Measurements from ENCODE around the gene XPO5. TPM values are rescaled to one million over a fixed set of nuclear protein-coding genes. Genes with fewer than 3 reads are reported as not detected.

XPO5 gene
- total and polyA plus RNA-seq, 9 of the 15 experiments (the other 6 are each of a cell fraction or from before 2014, with no cell fraction given) = 36.0 to 170 (median 99.1) TPM

DNA sequence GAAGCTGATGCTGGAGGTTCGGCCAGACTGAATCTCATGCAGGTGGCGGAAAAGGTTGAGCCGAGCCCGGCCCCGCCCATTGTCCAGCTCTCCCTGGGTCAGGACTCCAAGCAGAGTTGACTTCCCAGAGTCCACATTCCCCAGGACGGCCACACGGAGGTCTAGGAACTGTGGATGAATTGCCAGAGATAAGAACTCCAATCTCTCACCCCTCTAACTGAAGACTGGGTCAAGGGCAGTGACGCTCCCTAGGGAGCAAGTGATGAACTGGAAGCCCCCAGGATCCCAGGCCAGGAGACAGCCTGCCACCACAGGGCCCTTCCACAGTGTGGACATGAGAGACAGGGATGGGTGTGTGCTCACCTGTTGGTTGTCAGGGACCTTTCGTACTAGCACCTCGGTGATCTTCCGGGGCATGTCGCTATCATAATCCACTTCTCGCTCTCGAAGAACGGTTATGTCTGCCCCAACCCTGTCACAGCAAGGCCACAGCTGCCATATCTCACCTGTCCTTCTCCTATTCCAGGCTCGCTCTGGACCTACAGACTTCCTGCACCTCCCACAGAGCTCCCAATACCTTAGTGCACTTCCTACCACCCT is 49.7 kb upstream of the XPO5 start (continued):
- TF ChIP-seq, protein P1, sequence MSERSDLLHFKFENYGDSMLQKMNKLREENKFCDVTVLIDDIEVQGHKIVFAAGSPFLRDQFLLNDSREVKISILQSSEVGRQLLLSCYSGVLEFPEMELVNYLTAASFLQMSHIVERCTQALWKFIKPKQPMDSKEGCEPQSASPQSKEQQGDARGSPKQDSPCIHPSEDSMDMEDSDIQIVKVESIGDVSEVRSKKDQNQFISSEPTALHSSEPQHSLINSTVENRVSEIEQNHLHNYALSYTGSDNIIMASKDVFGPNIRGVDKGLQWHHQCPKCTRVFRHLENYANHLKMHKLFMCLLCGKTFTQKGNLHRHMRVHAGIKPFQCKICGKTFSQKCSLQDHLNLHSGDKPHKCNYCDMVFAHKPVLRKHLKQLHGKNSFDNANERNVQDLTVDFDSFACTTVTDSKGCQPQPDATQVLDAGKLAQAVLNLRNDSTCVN (CRISPR knock-in tag; IDR thresholded peaks at IDR 0.05) = 0 out of 2 replicates have a peak, but pooled peaks have one; percentile 76
- TF ChIP-seq, protein P2, sequence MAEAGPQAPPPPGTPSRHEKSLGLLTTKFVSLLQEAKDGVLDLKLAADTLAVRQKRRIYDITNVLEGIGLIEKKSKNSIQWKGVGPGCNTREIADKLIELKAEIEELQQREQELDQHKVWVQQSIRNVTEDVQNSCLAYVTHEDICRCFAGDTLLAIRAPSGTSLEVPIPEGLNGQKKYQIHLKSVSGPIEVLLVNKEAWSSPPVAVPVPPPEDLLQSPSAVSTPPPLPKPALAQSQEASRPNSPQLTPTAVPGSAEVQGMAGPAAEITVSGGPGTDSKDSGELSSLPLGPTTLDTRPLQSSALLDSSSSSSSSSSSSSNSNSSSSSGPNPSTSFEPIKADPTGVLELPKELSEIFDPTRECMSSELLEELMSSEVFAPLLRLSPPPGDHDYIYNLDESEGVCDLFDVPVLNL (CRISPR knock-in tag; IDR thresholded peaks at IDR 0.05; ENCODE audit: low read depth) = no peak
- no peak for TF ChIP-seq MYC (IDR thresholded peaks at IDR 0.05; ENCODE audit: low read depth, low read length)
- TF ChIP-seq MYC (CRISPR knock-in tag; IDR thresholded peaks at IDR 0.05; ENCODE audit: borderline replicate concordance, low read depth) = 0 out of 2 replicates have a peak, but pooled peaks have one; percentile 15
- no peak for TF ChIP-seq NELFE (IDR thresholded peaks at IDR 0.05; ENCODE audit: insufficient read depth, insufficient read length)
- TF ChIP-seq YBX1 (IDR thresholded peaks at IDR 0.05) = no peak

DNA sequence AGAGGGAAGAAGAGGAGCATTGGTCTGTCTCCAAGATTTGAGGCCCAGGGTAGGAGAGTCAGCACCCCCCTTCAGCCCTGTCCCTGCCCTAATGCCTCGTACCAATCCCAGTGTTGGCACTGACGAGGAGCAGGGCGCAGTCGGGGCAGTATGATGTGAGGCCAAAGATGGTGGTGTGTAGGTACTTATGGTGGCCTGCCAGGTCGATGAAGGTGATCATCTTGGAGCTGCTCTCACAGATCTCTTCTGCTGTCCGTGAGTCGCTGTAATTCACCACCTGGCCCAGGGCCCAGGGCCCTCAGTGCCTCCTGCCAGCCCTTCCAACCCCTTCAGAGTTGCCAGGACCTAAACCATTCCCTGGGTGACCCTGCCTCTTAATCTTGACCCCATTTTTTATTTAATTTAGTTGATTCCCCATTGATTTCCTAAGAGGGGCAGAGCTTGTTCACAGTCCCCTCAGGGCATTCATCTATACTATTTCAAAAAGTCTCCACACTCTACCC is 49.0 kb upstream of the XPO5 start:
- ATAC-seq (no peak), FAIRE-seq (no peak), DNase-seq (ENCODE audit: extremely low read depth in 1 of 4, low spot score in 3 of 4) (no peak)
- Histone ChIP-seq H3K36me3 (ENCODE audit: control insufficient read depth, insufficient read depth, low read length) (peaks cover 76% of the 10 kb centered on the region), H3K4me1 (replicated peaks in 1 of 2; ENCODE audit: control insufficient read depth in 2 of 2, insufficient read depth in 2 of 2, low read length in 2 of 2) (peaks cover 23 to 26% of the 10 kb centered on the region in 2 experiments), H3K9me1 (ENCODE audit: control insufficient read depth, insufficient read depth, low read length) (peaks cover 13% of the 10 kb centered on the region), H3K9me3 (replicated peaks; ENCODE audit: control insufficient read depth, insufficient read depth, low read depth, low read length) (no peaks in the 10 kb centered on the region), H3K79me2 (ENCODE audit: control insufficient read depth, insufficient read depth, low read length) (peaks cover 57% of the 10 kb centered on the region), H2AFZ (ENCODE audit: low read depth, low read length) (no peak overlapping the region), H3K4me2 (ENCODE audit: insufficient read depth, low read length) (no peak overlapping the region), H3K27ac (ENCODE audit: extremely low read depth, low read depth, low read length) (no peak overlapping the region; the same call in 2 of the 3 replicates), H3K9ac (ENCODE audit: insufficient read depth in 1 of 2, low read depth in 2 of 2, low read length in 2 of 2) (peak overlapping the region in 1 of 2 experiments; percentile 59; a peak in 2 of 4 replicates), H3K4me3 (no peak overlapping the region), H4K20me1 (replicated peaks; ENCODE audit: control insufficient read depth, insufficient read depth, low read length) (0 out of 2 replicates have a peak, but pooled peaks cover 7% of the 10 kb centered on the region), H3K27me3 (ENCODE audit: control insufficient read depth in 2 of 2, insufficient read depth in 2 of 2, low read length in 2 of 2) (no peaks in the 10 kb centered on the region)
- in situ Hi-C loops (cut with MboI) (no loop called here), intact Hi-C loops (cut with micrococcal nuclease) (loop anchor here (5.0 kb wide), 2 partner anchors 42 to 502 kb away; partner anchors contain the start of genes MRPL14 and TMEM63B)
- no TSS peak for BruUV-seq (replicated peaks)
- WGBS (ENCODE audit: insufficient coverage, low coverage, missing lambda C conversion rate) = 90% methylated on average over 7 of the region's 7 CpGs
- CTCF ChIA-PET (ENCODE audit: low intra/inter-chr PET ratio) = no interaction called here
- POLR2A ChIA-PET = interaction anchor here (0.6 to 7.9 kb wide), 7 partner anchors 8 to 649 kb away, joined by 3 to 135 read pairs (median 5); partner anchors contain the start of gene MAD2L1BP
- TF ChIP-seq ZSCAN32 (CRISPR knock-in tag; IDR thresholded peaks at IDR 0.05) (0 out of 2 replicates have a peak, but pooled peaks have one; percentile 39), RBFOX2 (IDR thresholded peaks at IDR 0.05; ENCODE audit: low read depth, low read length) (peak; percentile 81), MTF1 (CRISPR knock-in tag; IDR thresholded peaks at IDR 0.05; ENCODE audit: borderline replicate concordance) (no peak), ZFPM2 (CRISPR knock-in tag; IDR thresholded peaks at IDR 0.05) (0 out of 2 replicates have a peak, but pooled peaks have one; percentile 32)
- TF ChIP-seq, protein P3, sequence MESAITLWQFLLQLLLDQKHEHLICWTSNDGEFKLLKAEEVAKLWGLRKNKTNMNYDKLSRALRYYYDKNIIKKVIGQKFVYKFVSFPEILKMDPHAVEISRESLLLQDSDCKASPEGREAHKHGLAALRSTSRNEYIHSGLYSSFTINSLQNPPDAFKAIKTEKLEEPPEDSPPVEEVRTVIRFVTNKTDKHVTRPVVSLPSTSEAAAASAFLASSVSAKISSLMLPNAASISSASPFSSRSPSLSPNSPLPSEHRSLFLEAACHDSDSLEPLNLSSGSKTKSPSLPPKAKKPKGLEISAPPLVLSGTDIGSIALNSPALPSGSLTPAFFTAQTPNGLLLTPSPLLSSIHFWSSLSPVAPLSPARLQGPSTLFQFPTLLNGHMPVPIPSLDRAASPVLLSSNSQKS (CRISPR knock-in tag; IDR thresholded peaks at IDR 0.05) = no peak
- TF ChIP-seq, protein P4, sequence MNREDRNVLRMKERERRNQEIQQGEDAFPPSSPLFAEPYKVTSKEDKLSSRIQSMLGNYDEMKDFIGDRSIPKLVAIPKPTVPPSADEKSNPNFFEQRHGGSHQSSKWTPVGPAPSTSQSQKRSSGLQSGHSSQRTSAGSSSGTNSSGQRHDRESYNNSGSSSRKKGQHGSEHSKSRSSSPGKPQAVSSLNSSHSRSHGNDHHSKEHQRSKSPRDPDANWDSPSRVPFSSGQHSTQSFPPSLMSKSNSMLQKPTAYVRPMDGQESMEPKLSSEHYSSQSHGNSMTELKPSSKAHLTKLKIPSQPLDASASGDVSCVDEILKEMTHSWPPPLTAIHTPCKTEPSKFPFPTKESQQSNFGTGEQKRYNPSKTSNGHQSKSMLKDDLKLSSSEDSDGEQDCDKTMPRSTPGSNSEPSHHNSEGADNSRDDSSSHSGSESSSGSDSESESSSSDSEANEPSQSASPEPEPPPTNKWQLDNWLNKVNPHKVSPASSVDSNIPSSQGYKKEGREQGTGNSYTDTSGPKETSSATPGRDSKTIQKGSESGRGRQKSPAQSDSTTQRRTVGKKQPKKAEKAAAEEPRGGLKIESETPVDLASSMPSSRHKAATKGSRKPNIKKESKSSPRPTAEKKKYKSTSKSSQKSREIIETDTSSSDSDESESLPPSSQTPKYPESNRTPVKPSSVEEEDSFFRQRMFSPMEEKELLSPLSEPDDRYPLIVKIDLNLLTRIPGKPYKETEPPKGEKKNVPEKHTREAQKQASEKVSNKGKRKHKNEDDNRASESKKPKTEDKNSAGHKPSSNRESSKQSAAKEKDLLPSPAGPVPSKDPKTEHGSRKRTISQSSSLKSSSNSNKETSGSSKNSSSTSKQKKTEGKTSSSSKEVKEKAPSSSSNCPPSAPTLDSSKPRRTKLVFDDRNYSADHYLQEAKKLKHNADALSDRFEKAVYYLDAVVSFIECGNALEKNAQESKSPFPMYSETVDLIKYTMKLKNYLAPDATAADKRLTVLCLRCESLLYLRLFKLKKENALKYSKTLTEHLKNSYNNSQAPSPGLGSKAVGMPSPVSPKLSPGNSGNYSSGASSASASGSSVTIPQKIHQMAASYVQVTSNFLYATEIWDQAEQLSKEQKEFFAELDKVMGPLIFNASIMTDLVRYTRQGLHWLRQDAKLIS (CRISPR knock-in tag; IDR thresholded peaks at IDR 0.05) = 0 out of 2 replicates have a peak, but pooled peaks have one; percentile 11
